Lung (tissue), 12 donors: ENCODE data around the gene RNF214. TPM values are rescaled to one million over a fixed set of nuclear protein-coding genes. Genes with fewer than 3 reads are reported as not detected.
"Not testable (repeated sequence)": the region's sequence is repeated elsewhere in the genome, so short reads cannot be mapped to it uniquely, and the experiment has no call there.

ENCODE experiments used
- ATAC-seq: fragments of 200-7000 bp; cut with Tn5 transposase; one replicate; pipeline ENCODE4 v1.9.1; 2020; ENCODE audit warnings: moderate number of reproducible peaks; ENCODE audit not compliant: insufficient read depth, low FRiP score
- DNase-seq, 3 donors: peaks; one replicate each; pipeline ENCODE4 v3.0.0-alpha.2; 2013 to 2017
- H3K27ac ChIP-seq, 2 donors: one replicate each; pipeline ENCODE4 v1.5.1; 2013; ENCODE audit warnings: mild to moderate bottlenecking in 2 of 2, moderate library complexity in 2 of 2, control low read depth in 1 of 2, inconsistent platforms in 1 of 2, low read depth in 1 of 2, low read length in 1 of 2
- H3K27me3 ChIP-seq, 3 donors: one replicate each; pipeline ENCODE4 v1.5.1; 2013; ENCODE audit warnings: low read length in 2 of 3; ENCODE audit not compliant: control insufficient read depth in 3 of 3, insufficient read depth in 3 of 3
- H3K36me3 ChIP-seq, 4 donors: one replicate each; pipeline ENCODE4 v1.5.1; 2013; ENCODE audit warnings: low read length in 4 of 4, mild to moderate bottlenecking in 1 of 4, moderate library complexity in 1 of 4; ENCODE audit not compliant: control insufficient read depth in 4 of 4, insufficient read depth in 4 of 4
- H3K4me1 ChIP-seq, 5 donors: one replicate each; pipeline ENCODE4 v1.5.1; 2013; ENCODE audit warnings: low read length in 5 of 5, mild to moderate bottlenecking in 2 of 5, moderate library complexity in 1 of 5; ENCODE audit not compliant: control insufficient read depth in 5 of 5, insufficient read depth in 5 of 5
- H3K4me3 ChIP-seq: one replicate; pipeline ENCODE4 v1.5.1; 2013; ENCODE audit warnings: mild to moderate bottlenecking, control low read depth, moderate library complexity
- H3K9ac ChIP-seq, 2 donors: one replicate each; pipeline ENCODE4 v1.5.1; 2013; ENCODE audit warnings: low read length in 2 of 2, control low read depth in 1 of 2; ENCODE audit not compliant: insufficient read depth in 1 of 2
- H3K9me3 ChIP-seq, 4 donors: one replicate each; pipeline ENCODE4 v1.5.1; 2013; ENCODE audit warnings: low read length in 3 of 4, mild to moderate bottlenecking in 1 of 4, moderate library complexity in 1 of 4; ENCODE audit not compliant: control insufficient read depth in 4 of 4, insufficient read depth in 3 of 4
- WGBS, 2 donors: extraction: QIAGEN DNeasy Blood & Tissue Kit; methylation state at CpG; one replicate each; pipeline ENCODE4 v1.1.7; 2013; 5-methylcytosine and 5-hydroxymethylcytosine counted together
- polyA plus RNA-seq, 2 donors: library from polyadenylated mRNA; stranded (reverse); fragments of 200-250 nt; gene quantifications; one replicate each; pipeline ENCODE4 v1.2.1, GENCODE V29; 2013
- total RNA-seq, 2 donors: library from RNA; depleted of rRNA in 1 of 2; stranded (reverse); fragments of >200 nt in 1 of 2; gene quantifications; one replicate each; pipeline ENCODE4 v1.2.1, GENCODE V29; 2014 to 2021
- TF ChIP-seq, protein P1 (sequence below): IDR thresholded peaks from 2 replicates; pipeline ENCODE4 v1.5.1; 2012; ENCODE audit warnings: mild to moderate bottlenecking; ENCODE audit errors: control extremely low read depth, extremely low read depth
- donor health status: control.
- donor health status: control.
- donor health status: Bipolar disorder and iron deficiency.
- donor health status: healthy.
- donor health status: DM: yes; HTN: yes; CAD: no.

RNF214 gene
- total and polyA plus RNA-seq, 4 donors = 8.6 to 19.8 (median 14.6) TPM

DNA sequence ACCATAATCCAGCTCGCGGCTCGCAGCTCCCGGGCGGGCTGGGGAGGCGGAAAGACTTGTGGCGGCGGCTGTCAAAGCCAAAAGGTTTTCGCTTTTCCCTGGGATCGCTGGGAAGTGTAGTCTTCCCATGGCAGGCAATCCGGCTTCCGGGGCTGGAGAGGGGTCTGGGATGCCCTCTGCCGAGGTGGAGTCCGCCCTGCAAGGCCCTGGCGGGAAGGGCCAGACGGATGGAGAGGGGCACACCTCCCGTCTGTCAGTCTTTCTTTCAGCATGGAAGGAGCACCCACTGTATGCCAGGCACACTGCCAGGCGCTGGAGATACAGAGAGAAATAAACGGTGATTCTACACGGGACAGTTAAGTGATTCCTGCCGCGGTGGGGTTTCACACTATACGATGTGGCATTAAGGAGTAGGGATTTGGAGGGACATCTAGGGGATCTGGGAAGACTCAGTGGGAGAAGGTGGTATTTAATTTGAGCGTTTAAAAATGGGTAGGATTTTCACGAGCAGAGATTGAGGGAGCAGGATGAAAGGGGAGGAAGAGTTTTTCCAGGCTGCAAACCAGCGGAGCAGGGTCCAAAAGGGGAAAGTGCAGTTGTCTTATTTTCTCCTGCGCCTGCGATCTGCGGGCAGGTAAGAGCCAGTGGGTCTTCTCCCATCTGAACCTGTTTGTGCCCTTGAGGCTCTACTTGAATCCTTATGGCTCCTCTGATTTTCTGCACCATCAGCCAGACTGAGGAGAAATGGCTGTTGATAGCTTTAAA is 83.9 kb downstream of the RNF214 start, which contains the start of gene BACE1:
Gene BACE1 (minus strand): TSS at position 60 of the 765 bp plus-strand sequence. CDS start 461 bp downstream, outside the sequence.
- no peaks in the 10 kb centered on the region for H3K27me3 ChIP-seq
- H3K4me3 ChIP-seq = peak within 1 kb of the TSS; percentile 87
- H3K27ac ChIP-seq = peak within 1 kb of the TSS; percentile 48 to 49
- no peaks in the 10 kb centered on the region for H3K9me3 ChIP-seq
- TF ChIP-seq, protein P1, sequence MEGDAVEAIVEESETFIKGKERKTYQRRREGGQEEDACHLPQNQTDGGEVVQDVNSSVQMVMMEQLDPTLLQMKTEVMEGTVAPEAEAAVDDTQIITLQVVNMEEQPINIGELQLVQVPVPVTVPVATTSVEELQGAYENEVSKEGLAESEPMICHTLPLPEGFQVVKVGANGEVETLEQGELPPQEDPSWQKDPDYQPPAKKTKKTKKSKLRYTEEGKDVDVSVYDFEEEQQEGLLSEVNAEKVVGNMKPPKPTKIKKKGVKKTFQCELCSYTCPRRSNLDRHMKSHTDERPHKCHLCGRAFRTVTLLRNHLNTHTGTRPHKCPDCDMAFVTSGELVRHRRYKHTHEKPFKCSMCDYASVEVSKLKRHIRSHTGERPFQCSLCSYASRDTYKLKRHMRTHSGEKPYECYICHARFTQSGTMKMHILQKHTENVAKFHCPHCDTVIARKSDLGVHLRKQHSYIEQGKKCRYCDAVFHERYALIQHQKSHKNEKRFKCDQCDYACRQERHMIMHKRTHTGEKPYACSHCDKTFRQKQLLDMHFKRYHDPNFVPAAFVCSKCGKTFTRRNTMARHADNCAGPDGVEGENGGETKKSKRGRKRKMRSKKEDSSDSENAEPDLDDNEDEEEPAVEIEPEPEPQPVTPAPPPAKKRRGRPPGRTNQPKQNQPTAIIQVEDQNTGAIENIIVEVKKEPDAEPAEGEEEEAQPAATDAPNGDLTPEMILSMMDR = no peak
- H3K36me3 ChIP-seq = no peaks in the 10 kb centered on the region
- DNase-seq (peak; percentile 89 to 94 (median 92)), ATAC-seq (peak; percentile 84)
- H3K4me1 ChIP-seq = peaks cover 0 to 18% (median 8%) of the 10 kb centered on the region in 5 donors
- 11 to 14% methylated on average over 26 to 29 of the region's 29 CpGs for WGBS, 2 donors
- H3K9ac ChIP-seq = peak within 1 kb of the TSS; percentile 63 to 83

- no peaks in the 10 kb centered on the region for H3K27me3 ChIP-seq
- ATAC-seq = no peak
- H3K9me3 ChIP-seq = no peaks in the 10 kb centered on the region
- H3K27ac ChIP-seq = no peak overlapping the region
- WGBS, 2 donors = 84 to 90% methylated on average over 7 of the region's 7 CpGs
- no peak for DNase-seq
- H3K9ac ChIP-seq = no peak overlapping the region
- TF ChIP-seq, protein P1 = no peak
- H3K4me3 ChIP-seq = no peak overlapping the region
- H3K4me1 ChIP-seq = peaks cover 0 to 18% (median 8%) of the 10 kb centered on the region in 5 donors
- H3K36me3 ChIP-seq = no peaks in the 10 kb centered on the region
Measured at GRCh38 chr11:117318738-117319137, 86.3 kb downstream of the RNF214 start.

GRCh38 chr11:117319214-117319840 is 86.9 kb downstream of the RNF214 start:
- Histone ChIP-seq H3K27me3 (no peaks in the 10 kb centered on the region), H3K36me3 (no peaks in the 10 kb centered on the region), H3K9ac (no peak overlapping the region), H3K4me1 (peaks cover 0 to 16% (median 8%) of the 10 kb centered on the region in 5 donors), H3K27ac (no peak overlapping the region), H3K9me3 (no peaks in the 10 kb centered on the region), H3K4me3 (no peak overlapping the region)
- ATAC-seq (no peak), DNase-seq (no peak)
- WGBS, 2 donors = 84 to 85% methylated on average over 5 of the region's 5 CpGs
- TF ChIP-seq, protein P1 = no peak

GRCh38 chr11:117327255-117327566 is 94.7 kb downstream of the RNF214 start:
- H3K4me1 ChIP-seq, H3K9ac ChIP-seq, H3K27me3 ChIP-seq, ATAC-seq, H3K36me3 ChIP-seq, H3K9me3 ChIP-seq: not testable (repeated sequence)
- WGBS, 2 donors = 7 to 12% methylated on average over 5 of the region's 5 CpGs
- H3K4me3 ChIP-seq = peak overlapping the region; percentile 62
- DNase-seq = peak in 1 of 3 donors; percentile 16
- H3K27ac ChIP-seq = peak overlapping the region in 1 of 2 donors; percentile 93
